Measurements from ENCODE around the gene CDC7.
"Not testable (repeated sequence)": the region's sequence is repeated elsewhere in the genome, so short reads cannot be mapped to it uniquely, and the experiment has no call there.

Gene CDC7

GRCh38 chr1:91510754-91511153 is 10.1 kb downstream of the CDC7 start:
- FAIRE-seq (no peak), DNase-seq (ENCODE audit: insufficient read length, low spot score) (no peak)

DNA sequence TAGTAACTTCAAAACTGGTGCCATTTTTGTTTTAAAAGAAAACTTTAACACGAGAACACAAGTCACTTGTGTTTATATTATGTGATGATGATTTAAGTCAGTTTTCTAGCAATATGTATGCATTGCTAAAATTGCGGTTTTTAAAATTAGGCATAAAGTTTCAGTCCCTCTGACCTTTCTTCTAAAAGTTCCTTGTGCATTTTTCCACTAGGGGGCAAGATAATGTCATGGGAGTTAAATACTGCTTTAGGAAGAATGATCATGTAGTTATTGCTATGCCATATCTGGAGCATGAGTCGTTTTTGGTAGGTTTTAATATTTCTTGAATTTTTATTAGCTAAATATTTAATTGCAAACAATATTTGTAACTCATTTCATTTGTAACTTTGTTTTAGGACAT is 10.7 kb downstream of the CDC7 start:
- TF ChIP-seq CTCF (IDR thresholded peaks at IDR 0.05; ENCODE audit: insufficient read depth, missing control alignments) = peak; percentile 75
- peak; percentile 51 for FAIRE-seq
- no peak for DNase-seq (ENCODE audit: insufficient read length, low spot score)

More at GRCh38 chr1:91510754-91511153, 10.1 kb downstream of the CDC7 start:
- no peak for TF ChIP-seq CTCF (IDR thresholded peaks at IDR 0.05; ENCODE audit: insufficient read depth, missing control alignments)

DNA sequence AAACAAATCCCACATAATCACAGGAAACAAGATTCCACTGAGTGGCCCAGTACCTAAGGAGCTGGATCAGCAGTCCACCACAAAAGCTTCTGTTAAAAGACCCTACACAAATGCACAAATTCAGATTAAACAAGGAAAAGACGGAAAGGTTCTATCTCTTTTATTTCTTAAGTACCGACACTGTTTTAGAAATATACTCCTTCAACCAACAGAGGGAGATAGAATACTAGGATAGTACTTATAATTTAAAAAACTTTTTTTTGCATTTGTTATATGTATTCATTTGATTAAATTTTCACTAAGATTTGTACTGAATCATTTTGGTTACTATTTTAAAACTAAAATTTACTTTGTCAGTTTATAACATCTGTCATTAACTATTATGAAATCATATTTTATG is 12.5 kb downstream of the CDC7 start:
- FAIRE-seq (no peak), DNase-seq (ENCODE audit: insufficient read length, low spot score) (no peak)
- TF ChIP-seq CTCF (IDR thresholded peaks at IDR 0.05; ENCODE audit: insufficient read depth, missing control alignments) = peak; percentile 32

- DNase-seq (ENCODE audit: insufficient read length, low spot score) = no peak
- no peak for TF ChIP-seq CTCF (IDR thresholded peaks at IDR 0.05; ENCODE audit: insufficient read depth, missing control alignments)
- FAIRE-seq = no peak
These were observed 13.1 kb downstream of the CDC7 start for GRCh38 chr1:91513706-91514105.

- FAIRE-seq = no peak
- TF ChIP-seq CTCF (IDR thresholded peaks at IDR 0.05; ENCODE audit: insufficient read depth, missing control alignments) = no peak
These were observed 15.3 kb downstream of the CDC7 start for GRCh38 chr1:91515994-91516393.

GRCh38 chr1:91516605-91517004 is 16.0 kb downstream of the CDC7 start:
- not testable (repeated sequence) for DNase-seq (ENCODE audit: insufficient read length, low spot score); FAIRE-seq

More at GRCh38 chr1:91515994-91516393, 15.3 kb downstream of the CDC7 start:
- DNase-seq (ENCODE audit: insufficient read length, low spot score) = no peak

- not testable (repeated sequence) for FAIRE-seq; DNase-seq (ENCODE audit: insufficient read length, low spot score)
These were observed 18.5 kb downstream of the CDC7 start for GRCh38 chr1:91519167-91519566.

GRCh38 chr1:91520942-91521507 is 20.4 kb downstream of the CDC7 start:
- FAIRE-seq (no peak), DNase-seq (ENCODE audit: insufficient read length, low spot score) (no peak)
- no peak for TF ChIP-seq CTCF (IDR thresholded peaks at IDR 0.05; ENCODE audit: insufficient read depth, missing control alignments)

Measured in D721Med (cell line).